HG03442 (cell line): Measurements from ENCODE around the gene CREB5.

Experiments
- ATAC-seq: cut with Tn5 transposase; IDR thresholded peaks from one replicate; pipeline ENCODE4 v1.9.1; 2021; ENCODE audit warnings: mild to moderate bottlenecking, moderate library complexity; ENCODE audit not compliant: unreplicated experiment

The CREB5 gene

DNA sequence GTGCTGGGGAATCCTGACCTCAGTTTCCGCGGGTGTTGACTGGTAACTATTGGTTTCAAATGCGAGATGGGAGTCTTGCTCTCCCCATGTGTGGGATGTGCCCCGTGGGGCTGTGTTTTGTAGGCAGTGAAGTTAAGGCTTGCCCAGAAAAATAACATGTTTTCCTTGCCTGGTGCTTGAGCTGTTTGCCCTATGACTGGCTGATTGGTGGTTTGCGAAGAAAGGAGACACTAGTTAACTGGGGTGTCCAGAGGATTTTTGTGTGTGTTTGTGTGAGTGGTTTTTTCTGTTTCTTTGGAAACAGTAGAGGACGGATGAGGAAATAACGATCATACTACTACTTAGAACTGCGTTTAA lies 61.9 kb downstream of the CREB5 start:
- no peak for ATAC-seq

DNA sequence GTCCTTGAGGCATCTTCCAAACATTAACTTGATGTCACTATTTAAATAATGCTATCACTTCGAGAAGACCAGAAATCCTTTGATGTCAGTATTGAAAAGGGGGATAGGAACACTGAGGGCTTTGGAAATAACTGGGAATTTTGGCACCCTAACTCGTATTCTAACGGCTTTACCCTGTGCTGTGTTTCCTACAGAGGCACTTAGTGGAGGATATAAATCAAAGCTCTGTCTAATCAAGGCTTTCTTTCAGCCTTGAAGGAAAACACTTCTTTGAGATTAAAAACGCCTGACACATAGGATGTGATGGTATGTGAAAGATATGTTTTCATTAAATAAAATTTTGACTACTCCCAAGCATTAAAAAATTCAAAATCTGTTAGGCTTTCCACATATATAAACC lies 62.3 kb downstream of the CREB5 start:
- no peak for ATAC-seq

- ATAC-seq, result no peak
These were observed 64.7 kb downstream of the CREB5 start for GRCh38 chr7:28477041-28477442.

DNA sequence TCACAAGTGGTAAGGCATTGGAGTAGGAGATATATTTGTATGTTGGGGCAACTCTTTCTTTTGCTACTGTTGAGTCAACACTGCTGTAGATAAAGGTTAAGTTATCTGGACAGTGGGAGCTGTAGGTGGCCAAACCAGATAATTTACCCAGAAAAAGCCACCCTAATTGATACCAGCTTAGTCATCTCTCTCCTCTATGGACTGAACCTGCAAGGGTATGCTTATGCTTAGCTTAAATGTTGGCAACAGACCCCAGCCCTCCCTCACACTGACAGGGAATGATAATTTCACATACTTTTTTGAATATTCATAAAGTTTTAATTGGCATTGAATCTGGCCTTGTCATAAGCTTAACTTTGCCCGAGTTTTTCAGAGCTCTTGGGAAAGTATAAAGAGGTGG lies 66.3 kb downstream of the CREB5 start:
- ATAC-seq, result no peak

- ATAC-seq, result peak; percentile 75
These were observed 67.2 kb downstream of the CREB5 start for GRCh38 chr7:28479507-28479947.

DNA sequence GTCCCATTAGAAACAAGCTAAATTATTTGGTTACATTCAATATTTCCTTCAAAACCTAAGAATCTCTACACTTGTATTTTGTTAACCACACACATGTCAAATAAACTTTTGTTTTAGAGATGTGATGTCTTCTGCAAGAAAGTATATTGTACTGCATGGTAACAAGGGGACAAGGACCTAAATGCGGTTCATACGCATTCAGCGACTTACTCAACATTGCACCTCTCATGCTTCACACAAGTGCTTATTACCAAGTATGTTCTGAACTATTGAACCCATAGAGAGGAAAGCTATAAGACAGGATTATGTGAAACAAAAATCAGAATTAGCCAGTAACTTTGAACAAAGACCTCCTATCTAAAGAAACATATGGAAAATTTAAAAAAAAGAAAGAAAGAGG lies 68.3 kb downstream of the CREB5 start:
- ATAC-seq, result no peak

- ATAC-seq, result peak; percentile 63
These were observed 69.0 kb downstream of the CREB5 start for GRCh38 chr7:28481091-28481926.

DNA sequence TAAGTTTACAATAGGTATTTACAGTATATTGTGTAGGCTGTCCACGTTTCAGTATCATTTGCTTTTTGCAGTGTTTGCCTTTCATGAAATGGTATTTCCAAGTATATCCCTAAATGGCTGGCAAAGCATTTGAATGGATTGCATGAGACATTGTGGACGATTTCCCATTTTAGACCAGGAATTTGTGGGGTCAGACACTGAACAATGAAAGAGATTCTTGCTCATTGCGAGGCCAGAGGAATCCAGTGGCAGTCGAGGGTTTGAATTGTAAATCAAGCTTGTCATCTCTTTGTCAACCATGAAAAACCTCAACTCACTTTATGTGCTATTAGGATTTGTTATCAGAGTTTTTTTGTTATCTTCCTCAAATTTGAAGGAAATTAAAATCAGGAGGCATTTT lies 70.8 kb downstream of the CREB5 start:
- no peak for ATAC-seq

- no peak for ATAC-seq
These were observed 71.7 kb downstream of the CREB5 start for GRCh38 chr7:28483908-28484605.

- no peak for ATAC-seq
These were observed 72.3 kb downstream of the CREB5 start for GRCh38 chr7:28484606-28484935.

- ATAC-seq, result no peak
These were observed 75.2 kb downstream of the CREB5 start for GRCh38 chr7:28487487-28487886.

- no peak for ATAC-seq
These were observed 75.9 kb downstream of the CREB5 start for GRCh38 chr7:28488061-28488791.

GRCh38 chr7:28490831-28491230 lies 78.5 kb downstream of the CREB5 start:
- ATAC-seq, result no peak

GRCh38 chr7:28493477-28493876 lies 81.2 kb downstream of the CREB5 start:
- no peak for ATAC-seq

DNA sequence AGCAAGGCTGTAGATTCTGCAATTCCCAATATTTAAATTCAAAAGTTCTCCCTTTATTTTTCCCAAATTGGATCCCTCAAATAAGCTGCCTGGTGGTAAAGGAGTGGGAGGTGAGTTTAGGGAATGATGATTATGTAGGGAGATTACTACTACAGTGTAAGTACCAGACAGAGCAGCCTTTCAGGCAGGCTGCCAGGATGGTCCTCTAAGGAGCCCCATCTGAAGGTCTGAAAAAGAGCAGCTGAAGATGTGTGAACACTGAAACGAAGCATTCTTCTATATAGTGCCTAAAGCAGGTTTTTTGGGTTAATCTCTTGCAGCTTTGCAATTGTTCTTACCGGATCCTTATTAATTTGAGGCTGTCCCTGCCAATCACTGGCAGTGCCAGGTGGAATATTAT lies 84.7 kb downstream of the CREB5 start:
- ATAC-seq, result no peak

- ATAC-seq, result no peak
These were observed 86.3 kb downstream of the CREB5 start for GRCh38 chr7:28498636-28499035.

- no peak for ATAC-seq
These were observed 87.8 kb downstream of the CREB5 start for GRCh38 chr7:28500138-28500537.

GRCh38 chr7:28502408-28502807 lies 90.1 kb downstream of the CREB5 start:
- no peak for ATAC-seq

DNA sequence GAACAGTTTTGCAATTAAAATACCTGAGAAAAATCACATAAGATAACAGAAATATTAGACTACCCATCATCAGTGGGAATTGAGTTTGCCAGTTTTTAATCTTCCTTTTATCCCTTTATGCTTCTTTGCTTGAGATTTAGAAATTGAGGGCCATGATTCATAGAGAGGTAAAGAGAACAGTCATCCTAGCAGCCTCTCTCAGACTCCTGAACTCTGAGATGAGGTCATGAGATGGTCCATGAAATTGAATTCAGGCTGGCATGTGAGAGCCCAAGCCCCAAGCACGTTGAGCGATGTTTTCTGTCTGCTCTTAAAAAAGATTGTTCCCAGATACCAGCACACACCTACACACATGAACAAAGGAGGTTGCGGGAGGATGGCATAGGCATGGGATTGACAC lies 91.1 kb downstream of the CREB5 start:
- no peak for ATAC-seq

GRCh38 chr7:28505014-28505413 lies 92.7 kb downstream of the CREB5 start:
- no peak for ATAC-seq

DNA sequence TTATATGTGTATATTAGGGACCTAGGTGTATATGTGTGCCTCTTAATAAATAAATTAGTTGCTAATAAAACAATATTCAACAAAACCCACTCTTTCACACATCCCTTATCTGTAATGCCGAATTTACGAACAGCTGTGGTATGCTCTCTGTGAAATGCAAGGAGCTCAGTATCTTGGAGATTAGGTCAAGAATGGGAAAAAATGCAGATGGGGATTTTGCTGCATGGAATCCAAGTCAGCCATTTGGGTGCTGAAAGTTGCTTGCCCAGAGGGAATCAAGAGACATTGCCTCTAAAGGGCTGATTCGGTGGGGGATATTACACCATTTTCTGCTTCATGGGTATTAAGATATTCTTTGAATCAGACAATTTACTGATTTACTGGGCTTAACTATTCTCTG lies 93.5 kb downstream of the CREB5 start:
- ATAC-seq, result no peak
